Activated CD8-positive, alpha-beta T cell treated with anti-CD3 and anti-CD28 coated beads for 36 hours (primary cell): ENCODE results near the gene B4GALT2. TPM values are rescaled to one million over a fixed set of nuclear protein-coding genes. Genes with fewer than 3 reads are reported as not detected.

Experiments used
- ATAC-seq: fragments of 200-7000 bp; cut with Tn5 transposase; one replicate; pipeline ENCODE4 v1.10.0; 2021; ENCODE audit warnings: mild to moderate bottlenecking, moderate library complexity
- CTCF ChIA-PET: fragments of 350-600 bp; sonication (Branson Sonifier 250); formaldehyde crosslinking; loops from one replicate; lab custom pipeline; 2021; ENCODE audit warnings: antibody characterized with exemption; lab: Charles Lee
- POLR2A ChIA-PET: fragments of 350-600 bp; sonication (Branson Sonifier 250); formaldehyde crosslinking; loops from one replicate; lab custom pipeline; 2021; ENCODE audit warnings: antibody characterized with exemption; lab: Charles Lee
- DNase-seq: peaks from one replicate; pipeline ENCODE4 v3.0.0-alpha.2; 2020
- H3K27ac Mint-ChIP-seq: one replicate; pipeline ENCODE4 v1.8.0; 2021; ENCODE audit warnings: mild to moderate bottlenecking, mixed read lengths
- H3K27me3 Mint-ChIP-seq: one replicate; pipeline ENCODE4 v1.8.0; 2021; ENCODE audit warnings: mixed read lengths
- H3K36me3 Mint-ChIP-seq: one replicate; pipeline ENCODE4 v1.8.0; 2021; ENCODE audit warnings: low read depth, mixed read lengths
- H3K4me1 Mint-ChIP-seq: one replicate; pipeline ENCODE4 v1.8.0; 2021; ENCODE audit warnings: low read depth, mixed read lengths
- H3K4me3 Mint-ChIP-seq: one replicate; pipeline ENCODE4 v1.8.0; 2021; ENCODE audit warnings: mild to moderate bottlenecking, moderate library complexity, mixed read lengths
- H3K9me3 Mint-ChIP-seq: one replicate; pipeline ENCODE4 v1.8.0; 2021; ENCODE audit warnings: mixed read lengths
- CTCF ChIP-seq: fragments of 200-600 bp; IDR thresholded peaks from one replicate; pipeline ENCODE4 v1.8.0; 2022; ENCODE audit warnings: antibody characterized with exemption, mild to moderate bottlenecking
- intact Hi-C: fragments of 100-400 bp; cut with micrococcal nuclease; formaldehyde crosslinking; loops from one replicate; pipeline ENCODE4 v1.10.0; 2022
- total RNA-seq, 2 experiments: library from RNA; stranded (reverse); gene quantifications; one replicate each; pipeline ENCODE4 v1.2.3, GENCODE V29; 2021

B4GALT2 gene
- total RNA-seq, 2 experiments from 2014 or later: 35.4 to 35.5 TPM

- H3K9me3 Mint-ChIP-seq: no peaks in the 10 kb centered on the region
- H3K36me3 Mint-ChIP-seq: peaks cover 45% of the 10 kb centered on the region
- ATAC-seq (no peak), DNase-seq (no peak)
- no peak for TF ChIP-seq CTCF
- peaks cover 32% of the 10 kb centered on the region for H3K4me1 Mint-ChIP-seq
- intact Hi-C loops: no loop called here
- no peaks in the 10 kb centered on the region for H3K27me3 Mint-ChIP-seq
- H3K4me3 Mint-ChIP-seq: no peak overlapping the region
- POLR2A ChIA-PET: no interaction called here
- CTCF ChIA-PET: no interaction called here
- no peak overlapping the region for H3K27ac Mint-ChIP-seq
These were observed 2.1 kb downstream of the B4GALT2 start for GRCh38 chr1:43981135-43981491.

GRCh38 chr1:43981636-43982035 lies 2.6 kb downstream of the B4GALT2 start:
- no peak overlapping the region for H3K4me3 Mint-ChIP-seq
- CTCF ChIA-PET: no interaction called here
- no peaks in the 10 kb centered on the region for H3K27me3 Mint-ChIP-seq
- POLR2A ChIA-PET: no interaction called here
- H3K36me3 Mint-ChIP-seq: peaks cover 41% of the 10 kb centered on the region
- H3K9me3 Mint-ChIP-seq: no peaks in the 10 kb centered on the region
- ATAC-seq (no peak), DNase-seq (no peak)
- no peak for TF ChIP-seq CTCF
- H3K27ac Mint-ChIP-seq: no peak overlapping the region
- intact Hi-C loops: no loop called here
- H3K4me1 Mint-ChIP-seq: peaks cover 27% of the 10 kb centered on the region

GRCh38 chr1:43982241-43982640 lies 3.2 kb downstream of the B4GALT2 start:
- DNase-seq (no peak), ATAC-seq (no peak)
- H3K27ac Mint-ChIP-seq: no peak overlapping the region
- POLR2A ChIA-PET: no interaction called here
- intact Hi-C loops: no loop called here
- H3K9me3 Mint-ChIP-seq: no peaks in the 10 kb centered on the region
- peaks cover 34% of the 10 kb centered on the region for H3K36me3 Mint-ChIP-seq
- no peak overlapping the region for H3K4me3 Mint-ChIP-seq
- peaks cover 21% of the 10 kb centered on the region for H3K4me1 Mint-ChIP-seq
- CTCF ChIA-PET: no interaction called here
- no peak for TF ChIP-seq CTCF
- no peaks in the 10 kb centered on the region for H3K27me3 Mint-ChIP-seq

- no peak for TF ChIP-seq CTCF
- peaks cover 29% of the 10 kb centered on the region for H3K36me3 Mint-ChIP-seq
- intact Hi-C loops: no loop called here
- ChIA-PET POLR2A (no interaction called here), CTCF (no interaction called here)
- DNase-seq (no peak), ATAC-seq (no peak)
- no peaks in the 10 kb centered on the region for H3K27me3 Mint-ChIP-seq
- no peaks in the 10 kb centered on the region for H3K9me3 Mint-ChIP-seq
- H3K4me1 Mint-ChIP-seq: peaks cover 15% of the 10 kb centered on the region
- H3K27ac Mint-ChIP-seq: no peak overlapping the region
- H3K4me3 Mint-ChIP-seq: no peak overlapping the region
These were observed 3.8 kb downstream of the B4GALT2 start for GRCh38 chr1:43982808-43983207.

GRCh38 chr1:43983253-43983899 lies 4.4 kb downstream of the B4GALT2 start:
- TF ChIP-seq CTCF: no peak
- intact Hi-C loops: no loop called here
- H3K27ac Mint-ChIP-seq: no peak overlapping the region
- DNase-seq: no peak
- CTCF ChIA-PET: no interaction called here
- H3K27me3 Mint-ChIP-seq: no peaks in the 10 kb centered on the region
- ATAC-seq: no peak
- no peaks in the 10 kb centered on the region for H3K9me3 Mint-ChIP-seq
- POLR2A ChIA-PET: no interaction called here
- peaks cover 24% of the 10 kb centered on the region for H3K36me3 Mint-ChIP-seq
- H3K4me1 Mint-ChIP-seq: peaks cover 10% of the 10 kb centered on the region
- no peak overlapping the region for H3K4me3 Mint-ChIP-seq
